ENCODE measurements around the gene SPRTN.

GRCh38 chr1:231311720-231312431 lies 26.2 kb upstream of the SPRTN start:
- TF ChIP-seq GATA2 (IDR thresholded peaks at IDR 0.05; ENCODE audit: low read depth, low read length) (no peak), GATA3 (IDR thresholded peaks at IDR 0.05; ENCODE audit: low read depth, low read length) (no peak)
